Liver (tissue), 9 donors: ENCODE measurements around the gene AOPEP. TPM values are rescaled to one million over a fixed set of nuclear protein-coding genes. Genes with fewer than 3 reads are reported as not detected.

Experiments used
- DNase-seq: peaks from one replicate; pipeline ENCODE4 v3.0.0-alpha.2; 2017; ENCODE audit warnings: low spot score
- H3K27ac ChIP-seq, 2 donors: one replicate each; pipeline ENCODE4 v1.7.0; 2013; ENCODE audit warnings: inconsistent platforms in 2 of 2, low read length in 2 of 2, control low read depth in 1 of 2, low read depth in 1 of 2, mild to moderate bottlenecking in 1 of 2
- H3K27me3 ChIP-seq, 4 donors: one replicate each; pipeline versions ENCODE4 v1.6.1 to v1.7.0; 2013; ENCODE audit warnings: low read length in 3 of 4, inconsistent platforms in 1 of 4, mild to moderate bottlenecking in 1 of 4, moderate library complexity in 1 of 4; ENCODE audit not compliant: control insufficient read depth in 4 of 4, insufficient read depth in 4 of 4
- H3K36me3 ChIP-seq, 4 donors: one replicate each; pipeline versions ENCODE4 v1.6.1 to v1.7.0; 2013; ENCODE audit warnings: low read length in 3 of 4, mild to moderate bottlenecking in 3 of 4, low read depth in 1 of 4, moderate library complexity in 1 of 4; ENCODE audit not compliant: control insufficient read depth in 4 of 4, insufficient read depth in 3 of 4
- H3K4me1 ChIP-seq, 4 donors: one replicate each; pipeline versions ENCODE4 v1.6.1 to v1.7.0; 2013; ENCODE audit warnings: low read length in 3 of 4, mild to moderate bottlenecking in 3 of 4, moderate library complexity in 1 of 4; ENCODE audit not compliant: control insufficient read depth in 4 of 4, insufficient read depth in 4 of 4
- H3K4me3 ChIP-seq, 3 donors: one replicate each; pipeline versions ENCODE4 v1.6.1 to v1.7.0; 2013; ENCODE audit warnings: low read length in 3 of 3, control low read depth in 1 of 3, low read depth in 1 of 3, mild to moderate bottlenecking in 1 of 3
- H3K9ac ChIP-seq, 2 donors: one replicate each; pipeline ENCODE4 v1.7.0; 2013; ENCODE audit warnings: low read length in 2 of 2, mild to moderate bottlenecking in 2 of 2, moderate library complexity in 2 of 2, control low read depth in 1 of 2, low read depth in 1 of 2
- H3K9me3 ChIP-seq, 4 donors: one replicate each; pipeline versions ENCODE4 v1.6.1 to v1.7.0; 2013; ENCODE audit warnings: low read length in 3 of 4; ENCODE audit not compliant: control insufficient read depth in 4 of 4
- EGR1 ChIP-seq, 2 donors: IDR thresholded peaks; 2 replicates each; pipeline ENCODE4 v1.6.1; 2016 to 2018; ENCODE audit warnings: antibody characterized with exemption in 2 of 2, low read depth in 2 of 2
- FOXA2 ChIP-seq: IDR thresholded peaks from 2 replicates; pipeline ENCODE4 v1.6.1; 2016; ENCODE audit warnings: antibody characterized with exemption
- HNF4A ChIP-seq, 2 donors: conservative IDR thresholded peaks; 2 replicates each; pipeline ENCODE4 v1.6.1; 2016; ENCODE audit warnings: antibody characterized with exemption in 2 of 2, mild to moderate bottlenecking in 2 of 2
- HNF4G ChIP-seq: IDR thresholded peaks from 2 replicates; pipeline ENCODE4 v1.6.1; 2016; ENCODE audit warnings: antibody characterized with exemption
- JUND ChIP-seq, 2 donors: IDR thresholded peaks; 2 replicates each; pipeline ENCODE4 v1.6.1; 2016; ENCODE audit warnings: antibody characterized with exemption in 2 of 2
- MAX ChIP-seq: IDR thresholded peaks from 2 replicates; pipeline ENCODE4 v1.6.1; 2016; ENCODE audit warnings: antibody characterized with exemption
- RAD21 ChIP-seq, 2 donors: IDR thresholded peaks; 2 replicates each; pipeline ENCODE4 v1.6.1; 2016; ENCODE audit warnings: antibody characterized with exemption in 2 of 2, mild to moderate bottlenecking in 2 of 2
- REST ChIP-seq: IDR thresholded peaks from 2 replicates; pipeline ENCODE4 v1.6.1; 2016; ENCODE audit warnings: antibody characterized with exemption, mild to moderate bottlenecking
- RXRA ChIP-seq, 2 donors: IDR thresholded peaks; 2 replicates each; pipeline ENCODE4 v1.6.1; 2017 to 2018; ENCODE audit warnings: antibody characterized with exemption in 2 of 2, mild to moderate bottlenecking in 1 of 2
- SP1 ChIP-seq: IDR thresholded peaks from 2 replicates; pipeline ENCODE4 v1.6.1; 2018; ENCODE audit warnings: antibody characterized with exemption, mild to moderate bottlenecking
- YY1 ChIP-seq: IDR thresholded peaks from 2 replicates; pipeline ENCODE4 v1.6.1; 2016; ENCODE audit warnings: antibody characterized with exemption, mild to moderate bottlenecking
- WGBS: extraction: QIAGEN DNeasy Blood & Tissue Kit; methylation state at CpG from one replicate; pipeline ENCODE4 v1.1.7; 2013; 5-methylcytosine and 5-hydroxymethylcytosine counted together
- polyA plus RNA-seq, 2 donors: library from polyadenylated mRNA; stranded (reverse) in 1 of 2; unstranded in 1 of 2; fragments of 200-250 nt in 1 of 2; fragments of >200 nt in 1 of 2; fragmentation: Nextera tagmentation in 1 of 2; extraction: Ambion mirVana in 1 of 2; gene quantifications; one replicate each; pipeline versions ENCODE4 v1.2.1 to v1.2.3, GENCODE V29; 2013 to 2015
- total RNA-seq, 2 donors: library from RNA; depleted of rRNA; stranded (reverse); fragments of >200 nt; gene quantifications; one replicate each; pipeline ENCODE4 v1.2.3, GENCODE V29; 2014
- TF ChIP-seq, protein P1 (sequence below): fragments of 150-350 bp; IDR thresholded peaks from 2 replicates; pipeline ENCODE4 v1.5.1; 2017; ENCODE audit warnings: improper control_type of control experiment, low read depth, low read length; ENCODE audit not compliant: missing input control
- donor health status: healthy.
- donor health status: healthy.
- donor health status: healthy.
- donor health status: healthy.
- donor health status: healthy.

AOPEP gene
- total and polyA plus RNA-seq, 4 donors = 22.2 to 77.1 (median 34.8) TPM

GRCh38 chr9:95133325-95133705, 406.8 kb downstream of the AOPEP start:
- H3K4me3 ChIP-seq = no peak overlapping the region
- no peak overlapping the region for H3K9ac ChIP-seq
- WGBS = 92% methylated on average over 4 of the region's 4 CpGs
- DNase-seq = no peak
- H3K36me3 ChIP-seq = no peaks in the 10 kb centered on the region
- peaks cover 4 to 80% (median 63%) of the 10 kb centered on the region in 4 donors for H3K4me1 ChIP-seq
- no peaks in the 10 kb centered on the region for H3K9me3 ChIP-seq
- H3K27me3 ChIP-seq = no peaks in the 10 kb centered on the region
- H3K27ac ChIP-seq = peak overlapping the region; percentile 19 to 70
- TF ChIP-seq, protein P1, sequence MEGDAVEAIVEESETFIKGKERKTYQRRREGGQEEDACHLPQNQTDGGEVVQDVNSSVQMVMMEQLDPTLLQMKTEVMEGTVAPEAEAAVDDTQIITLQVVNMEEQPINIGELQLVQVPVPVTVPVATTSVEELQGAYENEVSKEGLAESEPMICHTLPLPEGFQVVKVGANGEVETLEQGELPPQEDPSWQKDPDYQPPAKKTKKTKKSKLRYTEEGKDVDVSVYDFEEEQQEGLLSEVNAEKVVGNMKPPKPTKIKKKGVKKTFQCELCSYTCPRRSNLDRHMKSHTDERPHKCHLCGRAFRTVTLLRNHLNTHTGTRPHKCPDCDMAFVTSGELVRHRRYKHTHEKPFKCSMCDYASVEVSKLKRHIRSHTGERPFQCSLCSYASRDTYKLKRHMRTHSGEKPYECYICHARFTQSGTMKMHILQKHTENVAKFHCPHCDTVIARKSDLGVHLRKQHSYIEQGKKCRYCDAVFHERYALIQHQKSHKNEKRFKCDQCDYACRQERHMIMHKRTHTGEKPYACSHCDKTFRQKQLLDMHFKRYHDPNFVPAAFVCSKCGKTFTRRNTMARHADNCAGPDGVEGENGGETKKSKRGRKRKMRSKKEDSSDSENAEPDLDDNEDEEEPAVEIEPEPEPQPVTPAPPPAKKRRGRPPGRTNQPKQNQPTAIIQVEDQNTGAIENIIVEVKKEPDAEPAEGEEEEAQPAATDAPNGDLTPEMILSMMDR = no peak
- no peak for TF ChIP-seq HNF4G
- TF ChIP-seq RAD21 (IDR thresholded peaks at IDR 0.05) = no peak
- TF ChIP-seq HNF4A (conservative IDR thresholded peaks at IDR 0.05) = no peak

GRCh38 chr9:95134457-95134881, 408.0 kb downstream of the AOPEP start:
- WGBS = 36% methylated on average over 9 of the region's 9 CpGs
- Histone ChIP-seq H3K9ac (peak overlapping the region in 1 of 2 donors; percentile 14), H3K27me3 (no peaks in the 10 kb centered on the region), H3K27ac (peak overlapping the region; percentile 70 to 72), H3K36me3 (no peaks in the 10 kb centered on the region), H3K4me1 (peaks cover 4 to 87% (median 74%) of the 10 kb centered on the region in 4 donors), H3K4me3 (no peak overlapping the region), H3K9me3 (no peaks in the 10 kb centered on the region)
- TF ChIP-seq EGR1 (IDR thresholded peaks at IDR 0.05; ENCODE audit: low read depth in 2 of 2) (peak in 1 of 2 donors; percentile 75), HNF4A (conservative IDR thresholded peaks at IDR 0.05) (peak; percentile 67 to 79), REST (peak; percentile 26), RAD21 (IDR thresholded peaks at IDR 0.05) (no peak), RXRA (IDR thresholded peaks at IDR 0.05) (peak; percentile 59 to 79), JUND (IDR thresholded peaks at IDR 0.05) (peak in 1 of 2 donors; percentile 34), FOXA2 (no peak), SP1 (peak; percentile 48), YY1 (peak; percentile 66), HNF4G (peak; percentile 29), MAX (peak; percentile 88)
- TF ChIP-seq, protein P1 = no peak
- no peak for DNase-seq
